GM15510 (cell line): ENCODE measurements around the gene ICAM3.

Experiments
- POLR2A ChIP-seq: IDR thresholded peaks from 3 replicates; pipeline ENCODE4 v1.6.1; 2011; ENCODE audit warnings: borderline replicate concordance; ENCODE audit not compliant: insufficient read length; ENCODE audit errors: extremely low read depth

Gene ICAM3

GRCh38 chr19:10332158-10332964 is 7.1 kb downstream of the ICAM3 start:
- TF ChIP-seq POLR2A: no peak

GRCh38 chr19:10329555-10329954 is 9.9 kb downstream of the ICAM3 start:
- no peak for TF ChIP-seq POLR2A

- TF ChIP-seq POLR2A: no peak
Measured at GRCh38 chr19:10328558-10329429, 10.6 kb downstream of the ICAM3 start.

- no peak for TF ChIP-seq POLR2A
Measured at GRCh38 chr19:10327793-10328192, 11.6 kb downstream of the ICAM3 start.

GRCh38 chr19:10325732-10326131 is 13.7 kb downstream of the ICAM3 start:
- no peak for TF ChIP-seq POLR2A

GRCh38 chr19:10321874-10322835 is 17.3 kb downstream of the ICAM3 start:
- TF ChIP-seq POLR2A: no peak

- TF ChIP-seq POLR2A: no peak
Measured at GRCh38 chr19:10321417-10321797, 18.0 kb downstream of the ICAM3 start.

- TF ChIP-seq POLR2A: no peak
Measured at GRCh38 chr19:10320602-10321416, 18.6 kb downstream of the ICAM3 start.

GRCh38 chr19:10318807-10319682 is 20.4 kb downstream of the ICAM3 start:
- no peak for TF ChIP-seq POLR2A

GRCh38 chr19:10317857-10318462 is 21.5 kb downstream of the ICAM3 start:
- TF ChIP-seq POLR2A: no peak

GRCh38 chr19:10317045-10317856 is 22.2 kb downstream of the ICAM3 start:
- no peak for TF ChIP-seq POLR2A

- TF ChIP-seq POLR2A: no peak
Measured at GRCh38 chr19:10316229-10317044, 23.0 kb downstream of the ICAM3 start.
